H1 (cell line): ENCODE measurements around the gene CACNA2D1. TPM values are rescaled to one million over a fixed set of nuclear protein-coding genes. Genes with fewer than 3 reads are reported as not detected.

ENCODE experiments used
- CTCF ChIA-PET: fragments of 300-600 bp; sonication (Branson Sonifier 250); formaldehyde crosslinking; loops from one replicate; lab custom pipeline; 2021; ENCODE audit not compliant: partially characterized antibody; lab: Charles Lee
- POLR2A ChIA-PET: fragments of 300-600 bp; sonication (Branson Sonifier 250); formaldehyde crosslinking; loops from one replicate; lab custom pipeline; 2021; ENCODE audit warnings: inconsistent platforms; ENCODE audit not compliant: partially characterized antibody; lab: Charles Lee
- DNase-seq, 2 experiments: peaks; one replicate each; pipeline versions ENCODE4 v3.0.0 to v3.0.0-alpha.2; 2010 to 2022; ENCODE audit warnings: low spot score in 2 of 2, low read depth in 1 of 2, mixed read lengths in 1 of 2
- FAIRE-seq: peaks from 2 replicates; lab custom pipeline; 2011; peaks lifted over from hg19 to GRCh38; lab: Jason Lieb, UNC
- H2AFZ ChIP-seq: 2 replicates; pipeline ENCODE4 v1.8.1; 2012; ENCODE audit warnings: low read length, inconsistent platforms
- H2AK5ac ChIP-seq: 2 replicates; pipeline ENCODE4 v1.6.1; 2013; ENCODE audit warnings: low read depth, low read length
- H2BK120ac ChIP-seq: replicated peaks from 2 replicates; pipeline ENCODE3; 2013; ENCODE audit warnings: low read depth, low read length, inconsistent platforms
- H2BK12ac ChIP-seq: 2 replicates; pipeline ENCODE4 v1.6.1; 2013; ENCODE audit warnings: low read depth, low read length
- H2BK15ac ChIP-seq: 2 replicates; pipeline ENCODE4 v1.6.1; 2013; ENCODE audit warnings: low read length
- H2BK20ac ChIP-seq: 2 replicates; pipeline ENCODE4 v1.6.1; 2013; ENCODE audit warnings: low read length
- H2BK5ac ChIP-seq: 2 replicates; pipeline ENCODE4 v1.6.1; 2013; ENCODE audit warnings: low read depth, low read length
- H3K14ac ChIP-seq: 2 replicates; pipeline ENCODE4 v1.6.1; 2013; ENCODE audit warnings: inconsistent platforms; ENCODE audit not compliant: insufficient read length
- H3K18ac ChIP-seq: 2 replicates; pipeline ENCODE4 v1.6.1; 2013; ENCODE audit warnings: low read length; ENCODE audit errors: extremely low read depth
- H3K23ac ChIP-seq: 2 replicates; pipeline ENCODE4 v1.6.1; 2013; ENCODE audit warnings: inconsistent platforms; ENCODE audit not compliant: insufficient read length
- H3K23me2 ChIP-seq: 2 replicates; pipeline ENCODE4 v1.6.1; 2013; ENCODE audit warnings: low read depth, low read length
- H3K27ac ChIP-seq: 2 replicates; pipeline ENCODE4 v1.6.1; 2011; ENCODE audit warnings: low read depth, low read length, inconsistent platforms
- H3K27me3 ChIP-seq, 4 experiments: replicated peaks in 1 of 4; 1 replicate in 1 of 4; 2 replicates in 3 of 4; pipeline versions ENCODE4 v1.6.1 to v1.8.1; 2011 to 2013; ENCODE audit warnings: low read length in 3 of 4, mild to moderate bottlenecking in 3 of 4, inconsistent platforms in 2 of 4, mixed read lengths in 2 of 4, moderate library complexity in 1 of 4; ENCODE audit not compliant: control insufficient read depth in 3 of 4, insufficient read depth in 3 of 4; ENCODE audit errors: extremely low read depth in 1 of 4
- H3K36me3 ChIP-seq, 4 experiments: 2 replicates each; pipeline versions ENCODE4 v1.6.1 to v1.8.1; 2011 to 2013; ENCODE audit warnings: mild to moderate bottlenecking in 4 of 4, low read length in 3 of 4, moderate library complexity in 2 of 4, control low read depth in 1 of 4, inconsistent platforms in 1 of 4; ENCODE audit not compliant: insufficient read depth in 4 of 4, control insufficient read depth in 2 of 4
- H3K4ac ChIP-seq: replicated peaks from 2 replicates; pipeline ENCODE3; 2013; ENCODE audit warnings: low read length, low read depth, mixed read lengths, inconsistent platforms; ENCODE audit not compliant: insufficient read length
- H3K4me1 ChIP-seq, 4 experiments: replicated peaks in 1 of 4; 1 replicate in 1 of 4; 2 replicates in 3 of 4; pipeline versions ENCODE4 v1.6.1 to v1.8.1; 2011 to 2013; ENCODE audit warnings: low read length in 3 of 4, inconsistent platforms in 2 of 4, mixed read lengths in 1 of 4; ENCODE audit not compliant: insufficient read depth in 4 of 4, control insufficient read depth in 3 of 4
- H3K4me2 ChIP-seq, 2 experiments: 2 replicates each; pipeline versions ENCODE4 v1.6.1 to v1.8.1; 2011 to 2013; ENCODE audit warnings: low read depth in 2 of 2, low read length in 2 of 2, control low read depth in 1 of 2, inconsistent platforms in 1 of 2, mild to moderate bottlenecking in 1 of 2; ENCODE audit not compliant: insufficient read depth in 1 of 2
- H3K4me3 ChIP-seq, 4 experiments: fragments of 200-600, 300-600 bp in 1 of 4; sonication (generic), shearing (Covaris generic), sonication (Bioruptor Twin) in 1 of 4; 2 replicates each; pipeline versions ENCODE4 v1.5.1 to v1.8.1; 2011 to 2016; ENCODE audit warnings: low read length in 4 of 4, low read depth in 3 of 4, control low read depth in 2 of 4, inconsistent platforms in 2 of 4, mild to moderate bottlenecking in 2 of 4, mixed read lengths in 1 of 4, moderate library complexity in 1 of 4; ENCODE audit not compliant: insufficient read depth in 2 of 4; ENCODE audit errors: extremely low read depth in 1 of 4
- H3K56ac ChIP-seq: replicated peaks from 2 replicates; pipeline ENCODE3; 2013; ENCODE audit warnings: low read depth, mild to moderate bottlenecking, mixed read lengths, low read length, inconsistent platforms; ENCODE audit not compliant: insufficient read length
- H3K79me1 ChIP-seq: 2 replicates; pipeline ENCODE4 v1.6.1; 2013; ENCODE audit warnings: low read depth, low read length, control low read depth
- H3K79me2 ChIP-seq, 2 experiments: 2 replicates each; pipeline versions ENCODE4 v1.6.1 to v1.8.1; 2012 to 2013; ENCODE audit warnings: low read length in 2 of 2, mild to moderate bottlenecking in 2 of 2, inconsistent platforms in 1 of 2; ENCODE audit not compliant: insufficient read depth in 2 of 2, control insufficient read depth in 1 of 2
- H3K9ac ChIP-seq, 4 experiments: replicated peaks in 1 of 4; 1 replicate in 1 of 4; 2 replicates in 3 of 4; pipeline versions ENCODE4 v1.6.1 to v1.8.1; 2011 to 2013; ENCODE audit warnings: low read depth in 3 of 4, low read length in 3 of 4, control low read depth in 2 of 4, mild to moderate bottlenecking in 2 of 4, moderate library complexity in 2 of 4, inconsistent platforms in 1 of 4; ENCODE audit errors: extremely low read depth in 1 of 4
- H3K9me3 ChIP-seq, 2 experiments: 2 replicates each; pipeline versions ENCODE4 v1.6.1 to v1.8.1; 2012 to 2013; ENCODE audit warnings: mild to moderate bottlenecking in 2 of 2, moderate library complexity in 2 of 2, control low read depth in 1 of 2, inconsistent platforms in 1 of 2, low read depth in 1 of 2, low read length in 1 of 2, mixed read lengths in 1 of 2; ENCODE audit not compliant: insufficient read depth in 2 of 2
- H4K20me1 ChIP-seq, 2 experiments: replicated peaks in 1 of 2; 2 replicates each; pipeline versions ENCODE3 to v1.8.1; 2011 to 2013; ENCODE audit warnings: inconsistent platforms in 2 of 2, low read length in 2 of 2, mild to moderate bottlenecking in 1 of 2; ENCODE audit not compliant: insufficient read depth in 2 of 2, control insufficient read depth in 1 of 2
- H4K5ac ChIP-seq: 2 replicates; pipeline ENCODE4 v1.6.1; 2013; ENCODE audit warnings: low read length, low read depth, mixed read lengths, inconsistent platforms; ENCODE audit not compliant: insufficient read length
- H4K8ac ChIP-seq: 2 replicates; pipeline ENCODE4 v1.8.0; 2013; ENCODE audit warnings: mild to moderate bottlenecking, moderate library complexity, low read length, inconsistent platforms; ENCODE audit not compliant: insufficient read depth; ENCODE audit errors: extremely low read depth
- H4K91ac ChIP-seq: replicated peaks from 2 replicates; pipeline ENCODE3; 2013; ENCODE audit warnings: low read length, mixed read lengths, inconsistent platforms; ENCODE audit not compliant: insufficient read length
- MAFK ChIP-seq: IDR thresholded peaks from 2 replicates; pipeline ENCODE4 v1.6.1; 2012; ENCODE audit warnings: low read depth, mild to moderate bottlenecking, improper control_type of control experiment, low read length
- USF2 ChIP-seq: IDR thresholded peaks from 2 replicates; pipeline ENCODE4 v1.6.1; 2011; ENCODE audit warnings: low read length, improper control_type of control experiment
- WGBS, 2 experiments: shearing (Covaris generic) in 1 of 2; methylation state at CpG; one replicate each; pipeline versions ENCODE4 v1.1.6 to v1.1.7; 2013 to 2015; ENCODE audit warnings: low lambda C conversion rate in 2 of 2, mixed read lengths in 2 of 2, inconsistent platforms in 1 of 2, low coverage in 1 of 2, missing lambda C conversion rate in 1 of 2; ENCODE audit not compliant: insufficient replicate concordance in 2 of 2, insufficient coverage in 1 of 2, insufficient read length in 1 of 2; ENCODE audit errors: extremely low coverage in 1 of 2, missing lambda C conversion rate in 1 of 2; 5-methylcytosine and 5-hydroxymethylcytosine counted together
- polyA plus RNA-seq, 7 experiments: library from polyadenylated mRNA; depleted of rRNA in 3 of 7; stranded (reverse) in 5 of 7; unstranded in 2 of 7; fragments of >200 nt in 5 of 7; fragments of 200-250 nt in 2 of 7; gene quantifications; 1 replicate in 5 of 7; 2 replicates in 1 of 7; 4 replicates in 1 of 7; pipeline versions ENCODE4 v1.2.1 to v1.2.3, GENCODE V29; 2011 to 2013; ENCODE audit warnings: missing spikeins in 2 of 7, mixed read lengths in 2 of 7
- total RNA-seq: library from RNA; stranded (reverse); fragmentation: NEBNext Ultra II Directional; extraction: Animal tissue kit (Norgen Biotek cat#: 25700); gene quantifications from 2 replicates; pipeline ENCODE4 v1.2.1, GENCODE V29; 2021

Gene CACNA2D1
- total and polyA plus RNA-seq, 2 of the 8 experiments (the other 6 are each of a cell fraction or from before 2014, with no cell fraction given), result 4.3 to 27.3 TPM

DNA sequence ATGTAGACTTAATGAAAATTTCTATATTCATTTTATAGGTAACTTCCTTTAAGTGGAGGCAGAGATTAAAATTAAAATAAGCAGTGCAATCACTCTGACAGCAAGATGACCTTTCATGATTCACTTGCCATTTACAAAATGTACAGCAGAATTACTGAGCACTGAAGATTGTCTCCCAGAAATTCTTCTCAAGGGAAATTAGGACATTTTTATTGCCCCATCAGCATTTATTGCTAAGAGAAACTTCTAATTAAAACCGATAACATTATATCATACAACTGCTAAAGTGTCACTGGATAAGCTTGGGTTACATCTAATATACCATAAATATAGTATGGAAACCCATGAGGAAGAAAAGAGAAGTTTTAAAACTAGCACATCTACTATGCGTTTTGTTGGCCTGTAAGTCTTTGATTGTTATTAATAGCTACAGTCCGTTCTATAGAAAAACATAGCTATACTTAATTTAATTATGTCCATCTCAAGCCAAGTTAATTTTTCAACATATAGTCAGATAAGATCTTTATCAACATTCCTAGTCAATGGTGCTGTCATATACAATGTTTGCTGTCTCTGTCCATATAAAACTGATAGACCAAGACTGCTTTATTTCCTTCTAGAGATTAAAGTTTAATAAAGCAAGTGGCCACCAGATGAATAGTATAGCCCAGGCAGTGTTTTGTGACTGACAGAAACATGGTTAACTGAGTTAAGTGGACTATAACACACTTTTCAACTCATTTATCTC is 456.7 kb downstream of the CACNA2D1 start:
- POLR2A ChIA-PET, result no interaction called here
- H3K9me3 ChIP-seq, result no peaks in the 10 kb centered on the region
- no peak overlapping the region for H3K27ac ChIP-seq
- no peak overlapping the region for H2AFZ ChIP-seq
- H2BK12ac ChIP-seq, result no peak overlapping the region
- CTCF ChIA-PET, result no interaction called here
- H3K23me2 ChIP-seq, result no peaks in the 10 kb centered on the region
- H2BK15ac ChIP-seq, result no peak overlapping the region
- H2BK120ac ChIP-seq, result no peak overlapping the region
- no peak for FAIRE-seq
- H3K4me2 ChIP-seq, result no peak overlapping the region
- H3K4ac ChIP-seq, result no peak overlapping the region
- H3K4me3 ChIP-seq, result no peak overlapping the region
- H4K91ac ChIP-seq, result no peak overlapping the region
- H3K14ac ChIP-seq, result no peak overlapping the region
- peaks cover 0 to 1% of the 10 kb centered on the region in 2 experiments for H4K20me1 ChIP-seq
- H3K18ac ChIP-seq, result no peak overlapping the region
- H3K23ac ChIP-seq, result no peak overlapping the region
- no peaks in the 10 kb centered on the region for H3K4me1 ChIP-seq
- H3K27me3 ChIP-seq, result no peaks in the 10 kb centered on the region
- no peak overlapping the region for H2BK5ac ChIP-seq
- no peak overlapping the region for H3K56ac ChIP-seq
- no peaks in the 10 kb centered on the region for H3K79me2 ChIP-seq
- no peak overlapping the region for H4K8ac ChIP-seq
- no peak overlapping the region for H4K5ac ChIP-seq
- no peaks in the 10 kb centered on the region for H3K79me1 ChIP-seq
- H2BK20ac ChIP-seq, result no peak overlapping the region
- H3K9ac ChIP-seq, result no peak overlapping the region
- TF ChIP-seq USF2 (no peak), MAFK (peak; percentile 60; the same call in 1 of the 2 replicates)
- TF ChIP-seq, all 59 proteins: peak for 1
- WGBS, 2 experiments, result 89% methylated on average over 3 of the region's 3 CpGs; no CpG with 5 or more reads in 1 of the 2 experiments
- H2AK5ac ChIP-seq, result no peak overlapping the region
- no peaks in the 10 kb centered on the region; a peak in 1 of 8 replicates for H3K36me3 ChIP-seq
- DNase-seq, result no peak
